Measurements from ENCODE around the gene PRPF8.

DNA sequence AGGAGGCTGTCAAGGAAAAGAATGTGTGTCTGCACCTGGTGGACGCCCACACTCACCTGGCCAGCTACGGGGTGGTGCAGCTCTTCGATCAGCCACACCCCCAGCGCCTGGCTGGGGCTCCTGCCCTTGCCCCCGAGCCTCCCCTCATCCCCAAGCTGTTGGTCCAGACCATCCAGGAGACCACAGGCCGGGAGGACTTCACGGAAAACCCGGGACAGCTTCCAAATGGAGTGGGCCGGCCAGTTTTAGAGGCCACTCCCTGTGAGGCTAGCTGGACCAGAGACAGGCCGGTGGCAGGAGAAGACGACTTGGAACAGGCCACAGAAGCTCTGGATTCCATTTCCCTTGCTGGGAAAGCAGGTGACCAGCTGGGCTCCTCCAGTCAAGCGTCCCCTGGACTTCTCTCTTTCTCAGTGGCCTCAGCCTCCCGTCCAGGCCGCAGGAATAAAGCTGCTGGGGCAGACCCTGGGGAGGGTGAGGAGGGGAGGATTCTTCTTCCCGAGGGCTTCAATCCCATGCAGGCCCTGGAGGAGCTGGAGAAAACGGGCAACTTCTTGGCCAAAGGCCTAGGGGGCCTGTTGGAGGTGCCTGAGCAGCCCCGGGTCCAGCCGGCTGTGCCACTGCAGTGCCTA lies 42.1 kb upstream of the PRPF8 start:
- TF ChIP-seq, protein P1, sequence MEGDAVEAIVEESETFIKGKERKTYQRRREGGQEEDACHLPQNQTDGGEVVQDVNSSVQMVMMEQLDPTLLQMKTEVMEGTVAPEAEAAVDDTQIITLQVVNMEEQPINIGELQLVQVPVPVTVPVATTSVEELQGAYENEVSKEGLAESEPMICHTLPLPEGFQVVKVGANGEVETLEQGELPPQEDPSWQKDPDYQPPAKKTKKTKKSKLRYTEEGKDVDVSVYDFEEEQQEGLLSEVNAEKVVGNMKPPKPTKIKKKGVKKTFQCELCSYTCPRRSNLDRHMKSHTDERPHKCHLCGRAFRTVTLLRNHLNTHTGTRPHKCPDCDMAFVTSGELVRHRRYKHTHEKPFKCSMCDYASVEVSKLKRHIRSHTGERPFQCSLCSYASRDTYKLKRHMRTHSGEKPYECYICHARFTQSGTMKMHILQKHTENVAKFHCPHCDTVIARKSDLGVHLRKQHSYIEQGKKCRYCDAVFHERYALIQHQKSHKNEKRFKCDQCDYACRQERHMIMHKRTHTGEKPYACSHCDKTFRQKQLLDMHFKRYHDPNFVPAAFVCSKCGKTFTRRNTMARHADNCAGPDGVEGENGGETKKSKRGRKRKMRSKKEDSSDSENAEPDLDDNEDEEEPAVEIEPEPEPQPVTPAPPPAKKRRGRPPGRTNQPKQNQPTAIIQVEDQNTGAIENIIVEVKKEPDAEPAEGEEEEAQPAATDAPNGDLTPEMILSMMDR (IDR thresholded peaks at IDR 0.05), result no peak
- no peak for TF ChIP-seq POLR2A (IDR thresholded peaks at IDR 0.05)
